Kidney epithelial cell (primary cell): ENCODE results near the gene PHACTR3. TPM values are rescaled to one million over a fixed set of nuclear protein-coding genes. Genes with fewer than 3 reads are reported as not detected.
A peak's percentile ranks its signal among the peaks of the same experiment; 100 is the strongest.
"Not testable (repeated sequence)": the region's sequence is repeated elsewhere in the genome, so short reads cannot be mapped to it uniquely, and the experiment has no call there.

ENCODE experiments used
- DNase-seq: peaks from one replicate; pipeline ENCODE4 v3.0.0-alpha.2; 2010; ENCODE audit warnings: low read depth
- H3K27me3 ChIP-seq: 2 replicates; pipeline ENCODE4 v1.6.0; 2011; ENCODE audit warnings: low read length; ENCODE audit not compliant: control insufficient read depth, insufficient read depth
- H3K36me3 ChIP-seq: 2 replicates; pipeline ENCODE4 v1.5.1; 2011; ENCODE audit warnings: low read length; ENCODE audit not compliant: control insufficient read depth, insufficient read depth
- H3K4me3 ChIP-seq: 2 replicates; pipeline ENCODE4 v1.5.1; 2011; ENCODE audit warnings: low read depth, mild to moderate bottlenecking, control low read depth, low read length
- total RNA-seq: library from RNA; depleted of rRNA; stranded (reverse); fragments of >200 nt; gene quantifications from 2 replicates; pipeline ENCODE4 v1.2.3, GENCODE V29; 2015
- TF ChIP-seq, protein P1 (sequence below): IDR thresholded peaks from 2 replicates; pipeline ENCODE4 v1.5.1; 2011; ENCODE audit warnings: mild to moderate bottlenecking, moderate library complexity, low read length, control low read depth, inconsistent platforms; ENCODE audit not compliant: insufficient read depth, poor library complexity, severe bottlenecking

PHACTR3 gene
- total RNA-seq, 1 donor from 2014 or later, result not detected

DNA sequence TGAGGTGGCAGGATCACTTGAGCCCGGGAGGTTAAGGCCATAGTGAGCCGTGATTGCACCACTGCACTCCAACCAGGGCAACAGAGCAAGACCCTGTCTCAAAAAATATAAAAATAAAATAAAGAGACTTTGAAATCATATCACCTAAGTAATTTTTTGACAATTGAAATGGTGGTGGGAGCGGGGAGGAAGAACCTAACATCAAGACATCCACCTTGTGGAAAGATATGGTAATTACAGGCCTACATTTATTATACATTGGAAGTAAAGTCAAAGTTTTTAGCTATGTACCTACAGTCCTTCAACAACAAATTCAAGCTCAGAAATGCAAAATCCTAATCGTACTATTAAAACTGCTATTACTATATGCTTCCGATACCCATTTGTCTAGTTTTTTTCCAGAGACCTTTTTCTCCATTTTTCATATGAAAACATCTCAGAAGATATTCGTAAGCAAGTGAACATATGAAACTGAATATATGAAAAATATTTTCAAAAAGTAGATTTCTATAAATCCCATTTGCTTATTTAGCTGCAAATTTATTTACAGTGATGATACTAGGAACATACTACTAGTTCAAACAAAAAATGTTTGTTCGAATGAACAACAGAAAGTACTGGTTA is 245.8 kb downstream of the PHACTR3 start:
- no peak for DNase-seq
- H3K4me3 ChIP-seq, result no peak overlapping the region
- H3K36me3 ChIP-seq, result no peaks in the 10 kb centered on the region
- TF ChIP-seq, protein P1, sequence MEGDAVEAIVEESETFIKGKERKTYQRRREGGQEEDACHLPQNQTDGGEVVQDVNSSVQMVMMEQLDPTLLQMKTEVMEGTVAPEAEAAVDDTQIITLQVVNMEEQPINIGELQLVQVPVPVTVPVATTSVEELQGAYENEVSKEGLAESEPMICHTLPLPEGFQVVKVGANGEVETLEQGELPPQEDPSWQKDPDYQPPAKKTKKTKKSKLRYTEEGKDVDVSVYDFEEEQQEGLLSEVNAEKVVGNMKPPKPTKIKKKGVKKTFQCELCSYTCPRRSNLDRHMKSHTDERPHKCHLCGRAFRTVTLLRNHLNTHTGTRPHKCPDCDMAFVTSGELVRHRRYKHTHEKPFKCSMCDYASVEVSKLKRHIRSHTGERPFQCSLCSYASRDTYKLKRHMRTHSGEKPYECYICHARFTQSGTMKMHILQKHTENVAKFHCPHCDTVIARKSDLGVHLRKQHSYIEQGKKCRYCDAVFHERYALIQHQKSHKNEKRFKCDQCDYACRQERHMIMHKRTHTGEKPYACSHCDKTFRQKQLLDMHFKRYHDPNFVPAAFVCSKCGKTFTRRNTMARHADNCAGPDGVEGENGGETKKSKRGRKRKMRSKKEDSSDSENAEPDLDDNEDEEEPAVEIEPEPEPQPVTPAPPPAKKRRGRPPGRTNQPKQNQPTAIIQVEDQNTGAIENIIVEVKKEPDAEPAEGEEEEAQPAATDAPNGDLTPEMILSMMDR, result peak; percentile 37
- H3K27me3 ChIP-seq, result no peaks in the 10 kb centered on the region

DNA sequence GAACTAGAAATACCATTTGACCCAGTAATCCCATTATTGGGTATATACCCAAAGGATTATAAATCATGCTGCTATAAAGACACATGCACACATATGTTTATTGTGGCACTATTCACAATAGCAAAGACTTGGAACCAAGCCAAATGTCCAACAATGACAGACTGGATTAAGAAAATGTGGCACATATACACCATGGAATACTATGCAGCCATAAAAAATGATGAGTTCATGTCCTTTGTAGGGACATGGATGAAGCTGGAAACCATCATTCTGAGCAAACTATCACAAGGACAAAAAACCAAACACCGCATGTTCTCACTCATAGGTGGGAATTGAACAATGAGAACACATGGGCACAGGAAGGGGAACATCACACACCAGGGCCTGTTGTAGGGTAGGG is 252.2 kb downstream of the PHACTR3 start:
- not testable (repeated sequence) for DNase-seq, H3K4me3 ChIP-seq

DNA sequence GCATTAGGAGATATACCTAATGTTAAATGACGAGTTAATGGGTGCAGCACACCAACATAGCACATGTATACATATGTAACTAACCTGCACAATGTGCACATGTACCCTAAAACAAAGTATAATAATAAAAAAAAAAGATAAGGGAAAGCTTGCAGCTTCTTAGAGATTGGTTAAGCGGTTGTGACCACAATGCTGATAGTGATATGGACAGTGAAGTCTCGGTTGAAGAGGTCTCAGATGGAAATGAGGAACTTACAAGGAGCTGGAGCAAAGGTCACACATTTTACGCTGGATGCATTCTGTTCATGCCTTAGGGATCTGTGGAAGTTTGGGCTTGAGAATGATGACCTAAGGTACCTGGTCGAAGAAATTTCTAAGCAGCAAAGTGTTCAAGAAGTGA is 252.6 kb downstream of the PHACTR3 start:
- not testable (repeated sequence) for H3K27me3 ChIP-seq, H3K36me3 ChIP-seq, DNase-seq, H3K4me3 ChIP-seq

More for the DNA sequence above, 252.2 kb downstream of the PHACTR3 start:
- H3K27me3 ChIP-seq, H3K36me3 ChIP-seq: not testable (repeated sequence)

DNA sequence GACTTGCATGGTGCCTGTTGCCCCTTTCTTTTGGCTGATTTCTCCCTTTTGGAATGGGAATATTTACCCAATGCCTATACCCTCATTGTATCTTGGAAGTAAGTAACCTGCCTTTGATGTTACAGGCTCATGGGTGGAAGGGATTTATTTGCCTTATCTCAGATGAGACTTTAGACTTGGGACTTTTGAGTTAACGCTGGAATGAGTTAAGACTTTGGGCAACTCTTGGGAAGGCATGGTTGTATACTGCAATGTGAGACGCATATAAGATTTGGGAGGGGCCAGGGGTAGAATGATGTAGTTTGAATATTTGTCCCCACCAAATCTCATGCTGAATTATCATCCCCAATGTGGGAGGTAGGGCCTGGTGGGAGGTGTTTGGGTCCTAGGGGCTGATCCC is 253.6 kb downstream of the PHACTR3 start:
- Histone ChIP-seq H3K4me3 (no peak overlapping the region), H3K27me3 (no peaks in the 10 kb centered on the region), H3K36me3 (no peaks in the 10 kb centered on the region)
- TF ChIP-seq, protein P1, result no peak
- DNase-seq, result no peak

DNA sequence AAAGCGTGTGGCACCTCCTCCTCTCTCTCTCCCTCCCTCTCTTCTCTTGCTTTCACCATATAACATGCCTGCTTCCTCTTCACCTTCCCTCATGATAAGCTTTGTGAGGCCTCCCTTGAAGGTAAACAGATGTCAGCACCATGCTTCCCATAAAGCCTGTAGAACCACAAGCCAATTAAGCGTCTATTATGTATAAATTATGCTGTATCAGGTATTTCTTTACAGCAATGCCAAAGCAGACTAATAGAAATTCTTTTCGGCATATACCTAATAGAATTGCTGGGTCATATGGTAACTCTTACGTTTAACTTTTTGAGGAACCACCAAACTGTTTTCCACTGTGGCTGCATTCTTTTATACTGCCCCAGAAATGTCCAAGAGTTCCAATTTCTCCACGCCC is 254.1 kb downstream of the PHACTR3 start:
- H3K36me3 ChIP-seq, result no peaks in the 10 kb centered on the region
- H3K27me3 ChIP-seq, result no peaks in the 10 kb centered on the region
- H3K4me3 ChIP-seq, result no peak overlapping the region
- DNase-seq, result no peak
- TF ChIP-seq, protein P1, result no peak

DNA sequence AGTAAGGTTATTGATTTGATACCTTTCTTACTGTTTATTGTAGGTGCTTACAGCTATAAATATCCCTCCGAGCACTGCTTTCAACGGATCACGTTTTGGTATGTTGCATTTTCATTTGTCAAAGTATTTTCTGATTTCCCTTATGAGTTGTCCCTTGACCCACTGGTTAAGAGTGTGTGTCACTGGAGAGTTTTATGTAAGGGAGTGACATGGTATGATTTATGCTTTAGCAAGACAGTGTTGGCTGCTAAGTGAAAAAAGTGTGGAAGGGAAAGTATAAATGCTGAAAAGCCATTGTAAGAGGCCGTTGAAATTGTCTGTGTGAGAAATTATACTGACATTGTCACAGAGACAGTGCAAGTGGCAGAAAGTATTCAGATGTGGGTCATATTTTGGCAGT is 257.1 kb downstream of the PHACTR3 start:
- Histone ChIP-seq H3K27me3 (no peaks in the 10 kb centered on the region), H3K36me3 (no peaks in the 10 kb centered on the region), H3K4me3 (no peak overlapping the region)
- DNase-seq, result no peak
- TF ChIP-seq, protein P1, result no peak

DNA sequence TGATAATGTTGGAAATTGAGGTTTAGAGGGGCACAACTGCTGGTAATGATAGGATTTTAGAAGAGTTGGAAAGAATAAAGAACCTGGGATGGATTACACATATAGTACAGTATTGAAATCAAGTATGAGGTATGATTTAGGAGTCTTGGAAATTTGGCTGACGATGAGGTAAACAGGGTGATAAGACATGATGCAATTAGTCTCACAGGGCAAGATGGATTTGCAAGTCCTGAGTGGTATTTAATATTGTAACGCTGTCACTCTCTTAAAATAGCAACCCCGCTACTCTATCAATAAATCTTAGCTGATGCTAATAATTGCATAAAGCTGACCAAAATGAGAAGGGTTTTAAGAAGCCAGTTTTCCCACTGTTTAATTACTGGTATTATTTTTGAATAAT is 258.7 kb downstream of the PHACTR3 start:
- Histone ChIP-seq H3K36me3 (no peaks in the 10 kb centered on the region), H3K27me3 (no peaks in the 10 kb centered on the region), H3K4me3 (no peak overlapping the region)
- no peak for DNase-seq
- TF ChIP-seq, protein P1, result no peak
